HCT116 (cell line): ENCODE measurements around the gene RNF220. TPM values are rescaled to one million over a fixed set of nuclear protein-coding genes. Genes with fewer than 3 reads are reported as not detected.

ENCODE experiments used
- ATAC-seq: fragments of 200-7000 bp; cut with Tn5 transposase; 2 replicates; pipeline ENCODE4 v1.9.1; 2020; ENCODE audit warnings: mild to moderate bottlenecking, moderate library complexity
- BruUV-seq: library from RNA; stranded (reverse); fragments of 400-500 nt; replicated peaks from 2 replicates; lab custom pipeline; 2021; lab: Mats Ljungman, UMichigan
- CTCF ChIA-PET: fragments of 300-600 bp; sonication (Branson Sonifier 250); formaldehyde crosslinking; loops from one replicate; lab custom pipeline; 2021; ENCODE audit warnings: antibody characterized with exemption; lab: Charles Lee
- POLR2A ChIA-PET: fragments of 300-600, 350-600 bp; sonication (Branson Sonifier 250); formaldehyde crosslinking; loops from one replicate; lab custom pipeline; 2021; ENCODE audit warnings: antibody characterized with exemption; lab: Charles Lee
- RAD21 ChIA-PET, 2 experiments: fragments of 300-600 bp; sonication (Branson Sonifier 250); formaldehyde crosslinking; loops; one replicate each; lab custom pipeline; 2023; ENCODE audit warnings: low total read pairs in 2 of 2; ENCODE audit not compliant: uncharacterized antibody in 2 of 2, unreplicated experiment in 2 of 2, low non-redundant PET in 1 of 2; lab: Charles Lee
- DNase-seq: peaks from one replicate; pipeline ENCODE4 v3.0.0-alpha.2; 2010; ENCODE audit warnings: low read depth, low spot score
- H2AFZ ChIP-seq: fragments of 200-600 bp; shearing (Covaris generic), sonication (generic); 2 replicates; pipeline ENCODE4 v1.6.1; 2017; ENCODE audit warnings: low read depth, mixed run types, mixed read lengths, antibody characterized with exemption, low read length; ENCODE audit not compliant: poor library complexity, severe bottlenecking
- H3K27ac ChIP-seq: 2 replicates; pipeline ENCODE4 v1.5.1; 2012; ENCODE audit warnings: low read depth, low read length
- H3K27me3 ChIP-seq: fragments of 200-600 bp; sonication (generic); 2 replicates; pipeline ENCODE4 v1.6.1; 2016; ENCODE audit warnings: mixed run types, low read length, mixed read lengths; ENCODE audit not compliant: insufficient read depth
- H3K36me3 ChIP-seq, 2 experiments: fragments of 200-500 bp in 1 of 2; fragments of 200-600 bp in 1 of 2; sonication (Bioruptor generic) in 1 of 2; sonication (generic) in 1 of 2; 2 replicates each; pipeline versions ENCODE4 v1.5.1 to v1.6.1; 2014 to 2016; ENCODE audit warnings: low read length in 2 of 2, inconsistent platforms in 1 of 2, mixed read lengths in 1 of 2, mixed run types in 1 of 2; ENCODE audit not compliant: insufficient read depth in 2 of 2, control insufficient read depth in 1 of 2
- H3K4me1 ChIP-seq, 2 experiments: fragments of 200-600 bp in 1 of 2; sonication (generic) in 1 of 2; 2 replicates each; pipeline versions ENCODE4 v1.5.1 to v1.6.1; 2012 to 2017; ENCODE audit warnings: low read length in 2 of 2, inconsistent platforms in 1 of 2, mild to moderate bottlenecking in 1 of 2, mixed read lengths in 1 of 2, mixed run types in 1 of 2, moderate library complexity in 1 of 2; ENCODE audit not compliant: insufficient read depth in 2 of 2, control insufficient read depth in 1 of 2
- H3K4me2 ChIP-seq: fragments of 200-600 bp; sonication (generic); 2 replicates; pipeline ENCODE4 v1.6.1; 2017; ENCODE audit warnings: mixed run types, low read length, mixed read lengths
- H3K4me3 ChIP-seq, 2 experiments: fragments of 200-600 bp in 1 of 2; sonication (generic) in 1 of 2; replicated peaks in 1 of 2; 2 replicates each; pipeline ENCODE4 v1.5.1; 2011 to 2016; ENCODE audit warnings: low read length in 2 of 2, control low read depth in 1 of 2, low read depth in 1 of 2, mild to moderate bottlenecking in 1 of 2, mixed read lengths in 1 of 2, mixed run types in 1 of 2
- H3K79me2 ChIP-seq: fragments of 200-600 bp; sonication (generic); 2 replicates; pipeline ENCODE4 v1.6.1; 2017; ENCODE audit warnings: mild to moderate bottlenecking, mixed run types, low read length, moderate library complexity, mixed read lengths; ENCODE audit not compliant: insufficient read depth
- H3K9ac ChIP-seq: fragments of 200-600 bp; sonication (generic); 2 replicates; pipeline ENCODE4 v1.6.1; 2016; ENCODE audit warnings: low read length, mixed read lengths
- H3K9me2 ChIP-seq: fragments of 200-600 bp; sonication (generic), shearing (Covaris generic); 2 replicates; pipeline ENCODE4 v1.6.1; 2017; ENCODE audit warnings: mixed run types, mild to moderate bottlenecking, moderate library complexity; ENCODE audit not compliant: insufficient read depth
- H3K9me3 ChIP-seq, 2 experiments: fragments of 200-500 bp in 1 of 2; fragments of 200-600 bp in 1 of 2; sonication (Bioruptor generic) in 1 of 2; sonication (generic) in 1 of 2; 2 replicates each; pipeline ENCODE4 v1.6.1; 2014 to 2017; ENCODE audit warnings: low read length in 2 of 2, mixed read lengths in 2 of 2, inconsistent platforms in 1 of 2, low read depth in 1 of 2, mild to moderate bottlenecking in 1 of 2, mixed run types in 1 of 2, moderate library complexity in 1 of 2; ENCODE audit not compliant: control insufficient read depth in 1 of 2, insufficient read depth in 1 of 2
- H4K20me1 ChIP-seq: fragments of 200-600 bp; sonication (generic), shearing (Covaris generic); 2 replicates; pipeline ENCODE4 v1.6.1; 2017; ENCODE audit warnings: mixed run types, mild to moderate bottlenecking, moderate library complexity; ENCODE audit not compliant: insufficient read depth
- ATF3 ChIP-seq: IDR thresholded peaks from 2 replicates; pipeline ENCODE4 v1.6.1; 2012
- CBX3 ChIP-seq: IDR thresholded peaks from 2 replicates; pipeline ENCODE4 v1.6.1; 2012; ENCODE audit warnings: low read depth
- EGR1 ChIP-seq: IDR thresholded peaks from 2 replicates; pipeline ENCODE4 v1.6.1; 2012; ENCODE audit warnings: low read depth
- ELF1 ChIP-seq: IDR thresholded peaks from 2 replicates; pipeline ENCODE4 v1.6.1; 2012; ENCODE audit warnings: low read depth, borderline replicate concordance
- EZH2 ChIP-seq: fragments of 200-600 bp; sonication (generic); IDR thresholded peaks from 2 replicates; pipeline ENCODE4 v1.6.1; 2017; ENCODE audit warnings: antibody characterized with exemption, mixed run types
- EZH2phosphoT487 ChIP-seq: fragments of 200-600 bp; IDR thresholded peaks from 2 replicates; pipeline ENCODE4 v1.6.1; 2018; ENCODE audit warnings: antibody characterized with exemption, borderline replicate concordance
- FOSL1 ChIP-seq: IDR thresholded peaks from 2 replicates; pipeline ENCODE4 v1.6.1; 2012; ENCODE audit warnings: low read depth
- JUND ChIP-seq: IDR thresholded peaks from 2 replicates; pipeline ENCODE4 v1.6.1; 2012
- MAX ChIP-seq: IDR thresholded peaks from 2 replicates; pipeline ENCODE4 v1.6.1; 2012
- POLR2A ChIP-seq: IDR thresholded peaks from 2 replicates; pipeline ENCODE4 v1.7.0; 2011; ENCODE audit warnings: borderline replicate concordance; ENCODE audit not compliant: insufficient read depth, insufficient read length; ENCODE audit errors: extremely low read depth
- POLR2AphosphoS5 ChIP-seq: IDR thresholded peaks from 2 replicates; pipeline ENCODE4 v1.6.1; 2011; ENCODE audit warnings: mild to moderate bottlenecking, low read depth, low read length, moderate library complexity
- RAD21 ChIP-seq: IDR thresholded peaks from 2 replicates; pipeline ENCODE4 v1.6.1; 2012; ENCODE audit warnings: low read depth, mild to moderate bottlenecking
- REST ChIP-seq: IDR thresholded peaks from 2 replicates; pipeline ENCODE4 v1.6.1; 2012; ENCODE audit warnings: low read depth
- SIN3A ChIP-seq: IDR thresholded peaks from 2 replicates; pipeline ENCODE4 v1.6.1; 2012; ENCODE audit warnings: low read depth
- SP1 ChIP-seq: IDR thresholded peaks from 2 replicates; pipeline ENCODE4 v1.6.1; 2012; ENCODE audit warnings: low read depth
- TCF7L2 ChIP-seq: IDR thresholded peaks from 2 replicates; pipeline ENCODE4 v1.7.0; 2011; ENCODE audit warnings: borderline replicate concordance, inconsistent platforms; ENCODE audit not compliant: insufficient read depth, insufficient read length; ENCODE audit errors: extremely low read depth
- YY1 ChIP-seq: IDR thresholded peaks from 2 replicates; pipeline ENCODE4 v1.6.1; 2011; ENCODE audit warnings: low read length, low read depth, moderate library complexity, mild to moderate bottlenecking; ENCODE audit not compliant: insufficient replicate concordance; ENCODE audit errors: extremely low read depth
- ZBTB33 ChIP-seq: IDR thresholded peaks from 2 replicates; pipeline ENCODE4 v1.6.1; 2011; ENCODE audit warnings: mild to moderate bottlenecking, low read length, moderate library complexity; ENCODE audit not compliant: insufficient replicate concordance; ENCODE audit errors: extremely low read depth
- ZFX ChIP-seq: fragments of 450-650 bp; IDR thresholded peaks from 2 replicates; pipeline ENCODE4 v1.6.1; 2017
- intact Hi-C: fragments of 100-400 bp; cut with micrococcal nuclease; formaldehyde crosslinking; loops from 2 replicates; pipeline ENCODE4 v1.10.0; 2022
- total RNA-seq: library from RNA; stranded (reverse); gene quantifications from one replicate; pipeline ENCODE4 v1.2.1, GENCODE V29; 2021; ENCODE audit not compliant: unreplicated experiment

RNF220 gene
- total RNA-seq, 1 experiment from 2014 or later, result 84.5 TPM

- no peak for TF ChIP-seq ATF3
- TF ChIP-seq POLR2AphosphoS5, result no peak
- no peak for TF ChIP-seq SP1
- TF ChIP-seq RAD21, result no peak
- no peak for TF ChIP-seq SIN3A
- no peak for TF ChIP-seq EZH2phosphoT487
- TF ChIP-seq POLR2A, result no peak
Observed at GRCh38 chr1:44413740-44414139, 8.7 kb downstream of the RNF220 start (continued).

GRCh38 chr1:44415013-44415412 lies 10.0 kb downstream of the RNF220 start:
- TF ChIP-seq EZH2 (no peak), ATF3 (no peak), REST (no peak), EGR1 (no peak), MAX (no peak), TCF7L2 (no peak), ZFX (no peak), ZBTB33 (no peak), SP1 (no peak), ELF1 (no peak), RAD21 (no peak), FOSL1 (no peak), SIN3A (no peak), JUND (no peak), CBX3 (no peak), YY1 (no peak), EZH2phosphoT487 (no peak)
- no peaks in the 10 kb centered on the region for H4K20me1 ChIP-seq
- H3K27me3 ChIP-seq, result no peaks in the 10 kb centered on the region
- no peaks in the 10 kb centered on the region for H3K4me1 ChIP-seq
- H2AFZ ChIP-seq, result no peak overlapping the region
- DNase-seq, result no peak
- no peak overlapping the region for H3K4me2 ChIP-seq
- ATAC-seq, result no peak
- H3K79me2 ChIP-seq, result no peaks in the 10 kb centered on the region
- H3K9ac ChIP-seq, result no peak overlapping the region
- H3K36me3 ChIP-seq, result no peaks in the 10 kb centered on the region
- ChIA-PET RAD21 (no interaction called here), CTCF (no interaction called here), POLR2A (no interaction called here)
- H3K27ac ChIP-seq, result no peak overlapping the region
- no peak overlapping the region for H3K4me3 ChIP-seq
- intact Hi-C loops, result no loop called here
- H3K9me2 ChIP-seq, result no peaks in the 10 kb centered on the region
- H3K9me3 ChIP-seq, result no peaks in the 10 kb centered on the region
- BruUV-seq, result no TSS peak
